BJ (cell line): ENCODE measurements around the gene RASGRP4. TPM values are rescaled to one million over a fixed set of nuclear protein-coding genes. Genes with fewer than 3 reads are reported as not detected.
"Not testable (repeated sequence)": the region's sequence is repeated elsewhere in the genome, so short reads cannot be mapped to it uniquely, and the experiment has no call there.

Source experiments
- CTCF ChIA-PET: fragments of 350-600 bp; formaldehyde crosslinking; extraction: SDS; loops from one replicate; lab custom pipeline; 2021; ENCODE audit warnings: antibody characterized with exemption, inconsistent platforms; lab: Yijun Ruan, JAX
- POLR2A ChIA-PET: fragments of 300-600 bp; sonication (Branson Sonifier 250); formaldehyde crosslinking; extraction: SDS; loops from one replicate; lab custom pipeline; 2021; ENCODE audit warnings: antibody characterized with exemption; lab: Charles Lee
- DNase-seq: peaks from one replicate; pipeline ENCODE4 v3.0.0-alpha.2; 2011; ENCODE audit warnings: low read depth
- H3K27me3 ChIP-seq: 2 replicates; pipeline ENCODE4 v1.6.0; 2011; ENCODE audit warnings: low read length; ENCODE audit not compliant: control insufficient read depth, insufficient read depth
- H3K36me3 ChIP-seq: 2 replicates; pipeline ENCODE4 v1.5.1; 2011; ENCODE audit warnings: low read length; ENCODE audit not compliant: control insufficient read depth, insufficient read depth
- H3K4me3 ChIP-seq: 2 replicates; pipeline ENCODE4 v1.5.1; 2011; ENCODE audit warnings: low read depth, mild to moderate bottlenecking, control low read depth, low read length
- CTCF ChIP-seq: IDR thresholded peaks from 2 replicates; pipeline ENCODE4 v1.5.1; 2011; ENCODE audit warnings: low read depth, mild to moderate bottlenecking, control low read depth, inconsistent platforms, low read length, moderate library complexity; ENCODE audit not compliant: insufficient read depth
- polyA plus RNA-seq: library from polyadenylated mRNA; depleted of rRNA; stranded (reverse); fragments of >200 nt; gene quantifications from 2 replicates; pipeline ENCODE4 v1.2.3, GENCODE V29; 2011

RASGRP4 gene
- polyA plus RNA-seq, 1 experiment = not detected

GRCh38 chr19:38411041-38411712 is 14.8 kb downstream of the RASGRP4 start:
- Histone ChIP-seq H3K27me3 (peaks cover 1% of the 10 kb centered on the region; the same call in 1 of the 2 replicates), H3K36me3 (peaks cover 4% of the 10 kb centered on the region; the same call in 1 of the 2 replicates), H3K4me3 (no peak overlapping the region)
- POLR2A ChIA-PET = no interaction called here
- CTCF ChIA-PET = interaction anchor here (4.6 kb wide), 1 partner anchor 7 kb away, joined by 40 read pairs; the partner anchor contains the start of gene FAM98C
- no peak for TF ChIP-seq CTCF
- DNase-seq = no peak

- H3K27me3 ChIP-seq, POLR2A ChIA-PET, DNase-seq, H3K4me3 ChIP-seq, CTCF ChIA-PET, H3K36me3 ChIP-seq: not testable (repeated sequence)
Measured at GRCh38 chr19:38410407-38410806, 15.6 kb downstream of the RASGRP4 start.

DNA sequence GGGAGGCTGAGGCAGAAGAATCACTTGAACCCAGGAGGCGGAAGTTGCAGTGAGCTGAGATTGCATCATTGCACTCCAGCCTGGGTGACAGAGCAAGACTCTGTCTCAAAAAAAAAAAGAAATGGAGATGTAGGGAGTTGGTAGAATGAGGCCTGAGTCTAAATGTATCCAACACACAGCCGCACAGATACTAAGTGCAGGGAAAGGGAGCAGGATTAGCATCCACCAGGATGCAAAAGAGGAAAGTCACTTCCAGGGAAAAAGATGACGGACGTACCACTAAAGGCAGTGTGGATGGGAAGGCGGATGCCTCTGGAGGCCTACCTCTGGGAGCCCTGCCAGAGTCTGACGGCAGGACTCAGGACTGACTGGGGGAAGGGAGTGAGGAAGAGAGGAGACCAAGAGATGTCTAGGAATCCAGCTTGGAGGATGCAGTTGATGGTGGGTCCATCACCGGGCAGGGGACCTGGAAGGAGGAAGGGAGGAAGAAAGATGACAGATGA is 16.3 kb downstream of the RASGRP4 start:
- TF ChIP-seq CTCF = no peak
- ChIA-PET CTCF (interaction anchor here (0.8 kb wide), 1 partner anchor 105 kb away, joined by 3 read pairs; no protein-coding TSS in a partner anchor), POLR2A (no interaction called here)
- H3K27me3 ChIP-seq = peaks cover 1% of the 10 kb centered on the region; the same call in 1 of the 2 replicates
- H3K4me3 ChIP-seq = no peak overlapping the region
- peaks cover 5% of the 10 kb centered on the region; the same call in 1 of the 2 replicates for H3K36me3 ChIP-seq
- DNase-seq = no peak

DNA sequence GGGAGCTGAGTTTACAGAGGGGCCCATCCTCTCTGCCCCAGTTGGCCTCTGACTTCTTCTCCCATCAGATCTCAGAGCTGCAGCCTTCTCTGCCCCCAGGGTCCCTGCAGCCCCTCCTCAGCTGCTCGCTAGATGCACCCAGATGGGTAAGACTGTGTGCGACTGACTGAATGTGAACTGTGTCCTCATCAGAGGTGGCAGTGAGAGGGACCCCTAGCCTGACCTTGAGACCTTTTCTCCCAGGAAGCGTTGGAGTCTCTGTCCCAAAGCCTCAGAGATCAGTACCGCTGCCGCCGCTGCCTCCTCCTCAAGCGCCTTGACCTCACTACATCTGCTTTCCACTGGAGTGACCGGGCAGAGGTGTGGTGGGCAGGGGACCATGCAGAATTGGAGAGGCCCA is 20.7 kb downstream of the RASGRP4 start:
- CTCF ChIA-PET = interaction anchor here (3.2 to 3.8 kb wide), 2 partner anchors 8 to 230 kb away, joined by 40 to 47 read pairs; no protein-coding TSS in a partner anchor
- Histone ChIP-seq H3K27me3 (no peaks in the 10 kb centered on the region), H3K36me3 (peaks cover 5% of the 10 kb centered on the region; the same call in 1 of the 2 replicates), H3K4me3 (no peak overlapping the region)
- no peak for TF ChIP-seq CTCF
- POLR2A ChIA-PET = no interaction called here
- no peak for DNase-seq

GRCh38 chr19:38404858-38405257 is 21.2 kb downstream of the RASGRP4 start:
- ChIA-PET POLR2A (no interaction called here), CTCF (interaction anchor here (2.5 to 3.8 kb wide), 4 partner anchors 8 to 533 kb away, joined by 4 to 47 read pairs (median 24); partner anchors contain the start of gene GGN)
- no peak for TF ChIP-seq CTCF
- Histone ChIP-seq H3K27me3 (no peaks in the 10 kb centered on the region), H3K4me3 (no peak overlapping the region), H3K36me3 (peaks cover 5% of the 10 kb centered on the region; the same call in 1 of the 2 replicates)
- no peak for DNase-seq
